Kidney (tissue), 14 donors: ENCODE results near the gene MTA2. TPM values are rescaled to one million over a fixed set of nuclear protein-coding genes. Genes with fewer than 3 reads are reported as not detected.
"Not testable (repeated sequence)": the region's sequence is repeated elsewhere in the genome, so short reads cannot be mapped to it uniquely, and the experiment has no call there.

ENCODE experiments used
- DNase-seq, 5 donors: peaks; one replicate each; pipeline ENCODE4 v3.0.0-alpha.2; 2013 to 2020
- FAIRE-seq: peaks from 2 replicates; lab custom pipeline; 2012; peaks lifted over from hg19 to GRCh38; lab: Jason Lieb, UNC
- H3K27ac ChIP-seq, 2 donors: one replicate each; pipeline ENCODE4 v1.7.0; 2013; ENCODE audit warnings: low read depth in 2 of 2, low read length in 2 of 2, inconsistent platforms in 1 of 2
- H3K27me3 ChIP-seq: one replicate; pipeline ENCODE4 v1.7.1; 2013; ENCODE audit warnings: low read length, inconsistent platforms; ENCODE audit not compliant: control insufficient read depth, insufficient read depth
- H3K36me3 ChIP-seq, 3 donors: one replicate each; pipeline versions ENCODE4 v1.7.0 to v1.7.1; 2013; ENCODE audit warnings: low read length in 3 of 3, control low read depth in 1 of 3, inconsistent platforms in 1 of 3; ENCODE audit not compliant: insufficient read depth in 3 of 3, control insufficient read depth in 2 of 3
- H3K4me1 ChIP-seq, 3 donors: one replicate each; pipeline versions ENCODE4 v1.7.0 to v1.7.1; 2013; ENCODE audit warnings: low read length in 3 of 3, inconsistent platforms in 1 of 3, low read depth in 1 of 3; ENCODE audit not compliant: control insufficient read depth in 2 of 3, insufficient read depth in 2 of 3
- H3K4me3 ChIP-seq, 3 donors: one replicate each; pipeline versions ENCODE4 v1.7.0 to v1.8.1; 2013; ENCODE audit warnings: low read length in 3 of 3, control low read depth in 1 of 3, inconsistent platforms in 1 of 3
- H3K9ac ChIP-seq, 3 donors: one replicate each; pipeline versions ENCODE4 v1.7.0 to v1.7.1; 2013; ENCODE audit warnings: low read length in 3 of 3, control low read depth in 1 of 3, inconsistent platforms in 1 of 3
- H3K9me3 ChIP-seq, 3 donors: one replicate each; pipeline versions ENCODE4 v1.7.0 to v1.7.1; 2013; ENCODE audit warnings: low read length in 3 of 3, control low read depth in 1 of 3, inconsistent platforms in 1 of 3; ENCODE audit not compliant: control insufficient read depth in 2 of 3, insufficient read depth in 1 of 3
- CTCF ChIP-seq: IDR thresholded peaks from 3 replicates; pipeline ENCODE4 v1.5.1; 2012; ENCODE audit warnings: mild to moderate bottlenecking, moderate library complexity, borderline replicate concordance; ENCODE audit not compliant: insufficient read depth; ENCODE audit errors: extremely low read depth
- intact Hi-C: fragments of 100-400 bp; cut with DNase I; formaldehyde crosslinking; loops from one replicate; pipeline ENCODE4 v1.11.1; 2022
- polyA plus RNA-seq: library from polyadenylated mRNA; stranded (reverse); fragments of 350-450 nt; fragmentation: Illumina TruSeq; extraction: RNeasy Lipid Tissue Mini Kit (QIAGEN cat#74804); gene quantifications from one replicate; pipeline ENCODE4 v1.2.3, GENCODE V29; 2014; ENCODE audit warnings: low read depth, low replicate concordance; ENCODE audit not compliant: insufficient read depth
- total RNA-seq: library from RNA; stranded (reverse); fragmentation: NEBNext Ultra II Directional; extraction: Animal tissue kit (Norgen Biotek cat#: 25700); gene quantifications from one replicate; pipeline ENCODE4 v1.2.1, GENCODE V29; 2021
- donor health status: control.
- donor health status: control.
- donor health status: control.
- donor health status: control.
- donor health status: control.
- donor health status: DM: yes; HTN: yes; CAD: no.
- donor health status: Normal renal cell carcinoma (clear cell type).

MTA2 gene
- total and polyA plus RNA-seq, 2 donors from 2014 or later: 34.4 to 71.8 TPM

- intact Hi-C loops: no loop called here
- H3K4me3 ChIP-seq: no peak overlapping the region
- peaks cover 0 to 20% (median 13%) of the 10 kb centered on the region in 3 donors for H3K4me1 ChIP-seq
- DNase-seq (peak; percentile 80 to 89 (median 83)), FAIRE-seq (no peak)
- peak overlapping the region in 1 of 3 donors; percentile 12 for H3K9ac ChIP-seq
- TF ChIP-seq CTCF: peak; percentile 81
- H3K27ac ChIP-seq: peak overlapping the region in 1 of 2 donors; percentile 53
- H3K27me3 ChIP-seq: no peaks in the 10 kb centered on the region
- H3K36me3 ChIP-seq: peaks cover 6 to 44% (median 22%) of the 10 kb centered on the region in 3 donors
- H3K9me3 ChIP-seq: no peaks in the 10 kb centered on the region
Observed at GRCh38 chr11:62560566-62561103, 41.0 kb downstream of the MTA2 start.

- H3K4me1 ChIP-seq: peaks cover 0 to 26% (median 22%) of the 10 kb centered on the region in 3 donors
Observed at GRCh38 chr11:62559626-62560025, 42.0 kb downstream of the MTA2 start.

GRCh38 chr11:62559204-62559603 lies 42.5 kb downstream of the MTA2 start:
- Histone ChIP-seq H3K4me1 (peaks cover 0 to 30% (median 27%) of the 10 kb centered on the region in 3 donors), H3K36me3 (peaks cover 6 to 44% (median 18%) of the 10 kb centered on the region in 3 donors), H3K9ac (no peak overlapping the region), H3K27ac (no peak overlapping the region), H3K4me3 (no peak overlapping the region), H3K9me3 (no peaks in the 10 kb centered on the region), H3K27me3 (no peaks in the 10 kb centered on the region)
- FAIRE-seq: no peak
- no peak for TF ChIP-seq CTCF
- intact Hi-C loops: no loop called here
- no peak for DNase-seq

More at GRCh38 chr11:62559626-62560025, 42.0 kb downstream of the MTA2 start:
- FAIRE-seq, H3K27me3 ChIP-seq, H3K27ac ChIP-seq, intact Hi-C loops, H3K4me3 ChIP-seq, H3K9me3 ChIP-seq: not testable (repeated sequence)
- peak in 1 of 5 donors; percentile 26 for DNase-seq
- H3K9ac ChIP-seq: peak overlapping the region in 1 of 3 donors; percentile 15
- peaks cover 6 to 44% (median 18%) of the 10 kb centered on the region in 3 donors for H3K36me3 ChIP-seq

GRCh38 chr11:62558669-62559068 lies 43.0 kb downstream of the MTA2 start:
- Histone ChIP-seq H3K36me3 (peaks cover 6 to 41% (median 18%) of the 10 kb centered on the region in 3 donors), H3K9ac (no peak overlapping the region), H3K9me3 (no peaks in the 10 kb centered on the region), H3K27ac (no peak overlapping the region), H3K4me1 (peaks cover 0 to 35% (median 32%) of the 10 kb centered on the region in 3 donors), H3K27me3 (no peaks in the 10 kb centered on the region), H3K4me3 (no peak overlapping the region)
- peak in 1 of 5 donors; percentile 65 for DNase-seq
- no peak for TF ChIP-seq CTCF
- intact Hi-C loops: no loop called here
- no peak for FAIRE-seq
